ENCODE results near the gene AP2B1. TPM values are rescaled to one million over a fixed set of nuclear protein-coding genes. Genes with fewer than 3 reads are reported as not detected.
A peak's percentile ranks its signal among the peaks of the same experiment; 100 is the strongest.

The AP2B1 gene
- total RNA-seq, 1 experiment from 2014 or later = 70.2 TPM

DNA sequence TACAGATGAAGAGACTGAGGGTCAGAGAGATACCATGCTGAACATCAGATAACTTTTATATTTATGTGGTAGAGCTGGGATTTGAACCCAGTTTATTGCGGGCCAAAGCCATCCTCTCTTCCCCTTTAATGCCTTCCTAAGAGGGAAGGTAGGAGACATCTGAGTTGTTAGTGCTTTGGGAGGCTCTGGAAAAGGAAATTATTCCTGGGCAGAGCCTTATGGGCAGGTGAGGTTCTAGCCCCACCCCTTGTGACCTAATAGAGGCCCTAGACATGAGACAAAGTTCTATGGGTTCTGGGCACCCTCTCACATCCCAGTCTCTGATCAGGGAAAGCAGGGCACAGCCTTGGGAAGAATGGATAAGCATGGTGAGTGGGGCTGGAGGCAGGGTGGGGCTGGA, 173.5 kb downstream of the AP2B1 start, which contains the start of gene C17orf50:
Gene C17orf50 (plus strand): TSS at position 301 of the 400 bp plus-strand sequence. CDS start 55 bp downstream, at position 356.
- H3K4me2 ChIP-seq (ENCODE audit: low read length) = no peak within 1 kb of the TSS
- H2AFZ ChIP-seq (ENCODE audit: low read length) = no peak within 1 kb of the TSS
- TF ChIP-seq EZH2 (IDR thresholded peaks at IDR 0.05; ENCODE audit: low read length, unreplicated experiment) (no peak), EZH2phosphoT487 (IDR thresholded peaks at IDR 0.05; ENCODE audit: borderline replicate concordance, low read length) (no peak)
- TF ChIP-seq, protein P1, sequence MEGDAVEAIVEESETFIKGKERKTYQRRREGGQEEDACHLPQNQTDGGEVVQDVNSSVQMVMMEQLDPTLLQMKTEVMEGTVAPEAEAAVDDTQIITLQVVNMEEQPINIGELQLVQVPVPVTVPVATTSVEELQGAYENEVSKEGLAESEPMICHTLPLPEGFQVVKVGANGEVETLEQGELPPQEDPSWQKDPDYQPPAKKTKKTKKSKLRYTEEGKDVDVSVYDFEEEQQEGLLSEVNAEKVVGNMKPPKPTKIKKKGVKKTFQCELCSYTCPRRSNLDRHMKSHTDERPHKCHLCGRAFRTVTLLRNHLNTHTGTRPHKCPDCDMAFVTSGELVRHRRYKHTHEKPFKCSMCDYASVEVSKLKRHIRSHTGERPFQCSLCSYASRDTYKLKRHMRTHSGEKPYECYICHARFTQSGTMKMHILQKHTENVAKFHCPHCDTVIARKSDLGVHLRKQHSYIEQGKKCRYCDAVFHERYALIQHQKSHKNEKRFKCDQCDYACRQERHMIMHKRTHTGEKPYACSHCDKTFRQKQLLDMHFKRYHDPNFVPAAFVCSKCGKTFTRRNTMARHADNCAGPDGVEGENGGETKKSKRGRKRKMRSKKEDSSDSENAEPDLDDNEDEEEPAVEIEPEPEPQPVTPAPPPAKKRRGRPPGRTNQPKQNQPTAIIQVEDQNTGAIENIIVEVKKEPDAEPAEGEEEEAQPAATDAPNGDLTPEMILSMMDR (conservative IDR thresholded peaks at IDR 0.05; ENCODE audit: low read depth, low read length) = no peak
- H3K4me1 ChIP-seq (ENCODE audit: insufficient read depth, low read length) = 0 out of 2 replicates have a peak, but pooled peaks cover 3% of the 10 kb centered on the region
- no peaks in the 10 kb centered on the region for H3K9me3 ChIP-seq (ENCODE audit: low read length)
- H3K9me2 ChIP-seq (replicated peaks; ENCODE audit: low read length) = no peaks in the 10 kb centered on the region
- no peak within 1 kb of the TSS for H3K9ac ChIP-seq (ENCODE audit: low read length)
- H4K20me1 ChIP-seq (ENCODE audit: low read length) = no peaks in the 10 kb centered on the region
- no peaks in the 10 kb centered on the region for H3K79me2 ChIP-seq (ENCODE audit: low read length)
- DNase-seq (no peak), ATAC-seq (no peak)
- no peaks in the 10 kb centered on the region for H3K27me3 ChIP-seq (ENCODE audit: low read length)
- no peak within 1 kb of the TSS for H3K27ac ChIP-seq (ENCODE audit: low read length)
- no peaks in the 10 kb centered on the region for H3F3A ChIP-seq (ENCODE audit: low read length, unreplicated experiment)
- ChIA-PET POLR2A (ENCODE audit: unreplicated experiment) (no interaction called here), CTCF (no interaction called here)
- H3K36me3 ChIP-seq (ENCODE audit: low read depth, low read length) = no peaks in the 10 kb centered on the region; the same call in 1 of the 2 replicates
- intact Hi-C loops (cut with micrococcal nuclease) = no loop called here
- BruUV-seq (replicated peaks) = no TSS peak
- no peak within 1 kb of the TSS for H3K4me3 ChIP-seq (ENCODE audit: low read length)

DNA sequence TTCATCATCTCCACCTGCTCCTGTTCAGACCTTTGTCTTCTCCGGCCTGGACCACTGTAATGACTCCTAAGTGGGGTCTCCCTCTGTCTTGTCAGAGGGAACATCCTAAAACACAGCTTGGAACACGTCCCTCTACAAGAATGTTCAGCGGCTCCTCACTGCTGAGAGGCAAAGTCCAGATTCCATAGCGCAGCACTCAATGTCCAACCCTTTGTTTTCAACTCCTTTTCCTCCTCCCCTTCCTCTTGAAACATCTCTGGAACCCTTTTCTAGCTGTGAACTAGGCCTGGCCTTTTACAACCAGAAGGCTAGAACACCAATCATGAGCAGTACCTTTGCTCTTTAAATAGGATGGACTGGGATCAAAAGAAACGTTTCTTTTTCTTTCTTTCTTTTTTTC, 174.5 kb downstream of the AP2B1 start:
- intact Hi-C loops (cut with micrococcal nuclease) = no loop called here
- H3K4me2 ChIP-seq (ENCODE audit: low read length) = no peak overlapping the region
- H3K4me3 ChIP-seq (ENCODE audit: low read length) = no peak overlapping the region
- H3F3A ChIP-seq (ENCODE audit: low read length, unreplicated experiment) = no peaks in the 10 kb centered on the region
- no peak for ATAC-seq
- 0 out of 2 replicates have a peak, but pooled peaks cover 3% of the 10 kb centered on the region for H3K4me1 ChIP-seq (ENCODE audit: insufficient read depth, low read length)
- H3K27me3 ChIP-seq (ENCODE audit: low read length) = no peaks in the 10 kb centered on the region
- ChIA-PET POLR2A (ENCODE audit: unreplicated experiment) (no interaction called here), CTCF (no interaction called here)
- TF ChIP-seq, protein P1 (conservative IDR thresholded peaks at IDR 0.05; ENCODE audit: low read depth, low read length) = no peak
- no peak for TF ChIP-seq EZH2phosphoT487 (IDR thresholded peaks at IDR 0.05; ENCODE audit: borderline replicate concordance, low read length)
- no peak for TF ChIP-seq EZH2 (IDR thresholded peaks at IDR 0.05; ENCODE audit: low read length, unreplicated experiment)
- H3K36me3 ChIP-seq (ENCODE audit: low read depth, low read length) = no peaks in the 10 kb centered on the region; the same call in 1 of the 2 replicates
- DNase-seq = no peak
- no peaks in the 10 kb centered on the region for H3K79me2 ChIP-seq (ENCODE audit: low read length)
- H3K9me3 ChIP-seq (ENCODE audit: low read length) = no peaks in the 10 kb centered on the region
- no peak overlapping the region for H3K9ac ChIP-seq (ENCODE audit: low read length)
- H4K20me1 ChIP-seq (ENCODE audit: low read length) = no peaks in the 10 kb centered on the region
- no TSS peak for BruUV-seq (replicated peaks)
- no peak overlapping the region for H3K27ac ChIP-seq (ENCODE audit: low read length)
- no peak overlapping the region for H2AFZ ChIP-seq (ENCODE audit: low read length)
- no peaks in the 10 kb centered on the region for H3K9me2 ChIP-seq (replicated peaks; ENCODE audit: low read length)

DNA sequence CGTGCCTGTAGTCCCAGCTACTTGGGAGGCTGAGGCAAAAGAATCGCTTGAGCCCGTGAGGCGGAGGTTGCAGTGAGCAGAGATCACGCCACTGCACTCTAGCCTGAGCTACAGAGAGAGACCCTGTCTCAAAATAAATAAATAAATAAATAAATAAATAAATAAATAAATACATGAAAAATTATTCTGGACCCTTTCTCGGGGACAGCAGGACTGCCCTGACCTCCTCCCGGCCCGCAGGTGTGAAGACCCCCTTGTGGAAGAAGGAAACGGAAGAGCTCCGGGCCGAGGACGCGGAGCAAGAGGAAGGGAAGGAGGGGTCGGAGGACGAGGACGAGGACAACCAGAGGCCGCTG, 176.6 kb downstream of the AP2B1 start:
- ATAC-seq (no peak), DNase-seq (no peak)
- Histone ChIP-seq H4K20me1 (ENCODE audit: low read length) (no peaks in the 10 kb centered on the region), H3K9ac (ENCODE audit: low read length) (no peak overlapping the region), H3K79me2 (ENCODE audit: low read length) (no peaks in the 10 kb centered on the region), H3K9me2 (replicated peaks; ENCODE audit: low read length) (no peaks in the 10 kb centered on the region), H3K9me3 (ENCODE audit: low read length) (no peaks in the 10 kb centered on the region), H3K36me3 (ENCODE audit: low read depth, low read length) (no peaks in the 10 kb centered on the region; the same call in 1 of the 2 replicates), H2AFZ (ENCODE audit: low read length) (0 out of 2 replicates have a peak overlapping the region, but pooled peaks have one; percentile 59), H3K27ac (ENCODE audit: low read length) (no peak overlapping the region), H3K4me2 (ENCODE audit: low read length) (peak overlapping the region; percentile 82), H3K4me1 (ENCODE audit: insufficient read depth, low read length) (0 out of 2 replicates have a peak, but pooled peaks cover 3% of the 10 kb centered on the region), H3K27me3 (ENCODE audit: low read length) (no peaks in the 10 kb centered on the region), H3K4me3 (ENCODE audit: low read length) (no peak overlapping the region; the same call in 1 of the 2 replicates), H3F3A (ENCODE audit: low read length, unreplicated experiment) (no peaks in the 10 kb centered on the region)
- no TSS peak for BruUV-seq (replicated peaks)
- ChIA-PET CTCF (interaction anchor here (0.5 to 1.8 kb wide), 13 partner anchors 16 to 1399 kb away, joined by 3 to 18 read pairs (median 4); partner anchors contain the start of gene TAF15), POLR2A (ENCODE audit: unreplicated experiment) (interaction anchor here (1.3 kb wide), 1 partner anchor 45 kb away, joined by 6 read pairs; the partner anchor contains the start of gene TAF15)
- no peak for TF ChIP-seq EZH2 (IDR thresholded peaks at IDR 0.05; ENCODE audit: low read length, unreplicated experiment)
- TF ChIP-seq, protein P1 (conservative IDR thresholded peaks at IDR 0.05; ENCODE audit: low read depth, low read length) = no peak
- TF ChIP-seq EZH2phosphoT487 (IDR thresholded peaks at IDR 0.05; ENCODE audit: borderline replicate concordance, low read length) = no peak
- intact Hi-C loops (cut with micrococcal nuclease) = no loop called here

Measured in PC-3 (cell line).